HEK293 (cell line): Measurements from ENCODE around the gene CORO1C.

Source experiments
- CTCF ChIA-PET: fragments of 350-600 bp; formaldehyde crosslinking; extraction: SDS; loops from one replicate; lab custom pipeline; 2021; ENCODE audit warnings: antibody characterized with exemption; lab: Yijun Ruan, JAX
- POLR2A ChIA-PET: fragments of 300-600 bp; formaldehyde crosslinking; extraction: SDS; loops from one replicate; lab custom pipeline; 2020; ENCODE audit warnings: antibody characterized with exemption, inconsistent platforms; lab: Yijun Ruan, JAX
- H3K27ac ChIP-seq: fragments of 200-500 bp; sonication (Bioruptor generic); 2 replicates; pipeline ENCODE4 v1.5.1; 2014; ENCODE audit warnings: low read depth, low read length, control low read depth, inconsistent platforms; ENCODE audit errors: extremely low read depth
- H3K36me3 ChIP-seq, 2 experiments: fragments of 200-500 bp in 1 of 2; sonication (Bioruptor generic) in 1 of 2; 1 replicate in 1 of 2; 2 replicates in 1 of 2; pipeline ENCODE4 v1.5.1; 2014 to 2017; ENCODE audit warnings: inconsistent platforms in 2 of 2, low read length in 2 of 2; ENCODE audit not compliant: control insufficient read depth in 2 of 2, insufficient read depth in 1 of 2
- H3K4me1 ChIP-seq: fragments of 200-500 bp; sonication (Bioruptor generic); 2 replicates; pipeline ENCODE4 v1.5.1; 2014; ENCODE audit warnings: mild to moderate bottlenecking, low read length, inconsistent platforms; ENCODE audit not compliant: control insufficient read depth, insufficient read depth
- H3K4me3 ChIP-seq: 2 replicates; pipeline ENCODE4 v1.5.1; 2011; ENCODE audit warnings: low read depth, mild to moderate bottlenecking, control low read depth, low read length, moderate library complexity
- H3K9me3 ChIP-seq: fragments of 200-500 bp; sonication (Bioruptor generic); 2 replicates; pipeline ENCODE4 v1.5.1; 2014; ENCODE audit warnings: low read depth, low read length, inconsistent platforms; ENCODE audit not compliant: control insufficient read depth, insufficient read depth
- BCL11B ChIP-seq: fragments of 450-650 bp; formaldehyde crosslinking; IDR thresholded peaks from 2 replicates; pipeline ENCODE4 v1.5.1; 2016; ENCODE audit warnings: low read depth, missing biosample characterization, missing genetic modification characterization
- CTCF ChIP-seq: fragments of 450-650 bp; formaldehyde crosslinking; IDR thresholded peaks from 2 replicates; pipeline ENCODE4 v1.5.1; 2016; ENCODE audit warnings: missing biosample characterization, missing genetic modification characterization
- ELK4 ChIP-seq: IDR thresholded peaks from 2 replicates; pipeline ENCODE4 v1.6.1; 2011; ENCODE audit warnings: mild to moderate bottlenecking, low read depth, low read length, borderline replicate concordance
- FEZF1 ChIP-seq: fragments of 450-650 bp; formaldehyde crosslinking; IDR thresholded peaks from 2 replicates; pipeline ENCODE4 v1.5.1; 2016; ENCODE audit warnings: missing biosample characterization, missing genetic modification characterization
- HOXA7 ChIP-seq: sonication (generic); formaldehyde crosslinking; IDR thresholded peaks from 2 replicates; pipeline ENCODE4 v1.8.1; 2022; ENCODE audit warnings: missing genetic modification reagents, borderline replicate concordance
- HOXC10 ChIP-seq: sonication (generic); formaldehyde crosslinking; IDR thresholded peaks from 2 replicates; pipeline ENCODE4 v1.8.1; 2023; ENCODE audit warnings: mild to moderate bottlenecking, missing genetic modification reagents
- MYNN ChIP-seq: fragments of 450-650 bp; formaldehyde crosslinking; IDR thresholded peaks from 2 replicates; pipeline ENCODE4 v1.5.1; 2016; ENCODE audit warnings: missing biosample characterization, missing genetic modification characterization, borderline replicate concordance
- PRDM6 ChIP-seq: fragments of 450-650 bp; formaldehyde crosslinking; IDR thresholded peaks from 2 replicates; pipeline ENCODE4 v1.5.1; 2017; ENCODE audit warnings: missing biosample characterization, missing genetic modification characterization
- WT1 ChIP-seq: fragments of 450-650 bp; formaldehyde crosslinking; IDR thresholded peaks from 2 replicates; pipeline ENCODE4 v1.5.1; 2016; ENCODE audit warnings: missing biosample characterization, missing genetic modification characterization
- YY2 ChIP-seq: fragments of 450-650 bp; formaldehyde crosslinking; IDR thresholded peaks from 2 replicates; pipeline ENCODE4 v1.5.1; 2016; ENCODE audit warnings: missing biosample characterization, missing genetic modification characterization
- ZBTB8A ChIP-seq: fragments of 450-650 bp; formaldehyde crosslinking; IDR thresholded peaks from 2 replicates; pipeline ENCODE4 v1.5.1; 2016; ENCODE audit warnings: missing biosample characterization, missing genetic modification characterization
- ZEB2 ChIP-seq: fragments of 450-650 bp; formaldehyde crosslinking; IDR thresholded peaks from 2 replicates; pipeline ENCODE4 v1.5.1; 2016; ENCODE audit warnings: missing biosample characterization, missing genetic modification characterization
- ZNF335 ChIP-seq: fragments of 450-650 bp; formaldehyde crosslinking; conservative IDR thresholded peaks from 2 replicates; pipeline ENCODE4 v1.5.1; 2016; ENCODE audit warnings: missing biosample characterization, missing genetic modification characterization
- ZNF473 ChIP-seq: fragments of 450-650 bp; formaldehyde crosslinking; IDR thresholded peaks from 2 replicates; pipeline ENCODE4 v1.5.1; 2017; ENCODE audit warnings: missing biosample characterization, missing genetic modification characterization
- ZNF560 ChIP-seq: fragments of 450-650 bp; formaldehyde crosslinking; IDR thresholded peaks from 2 replicates; pipeline ENCODE4 v1.5.1; 2017; ENCODE audit warnings: missing biosample characterization, missing genetic modification characterization, borderline replicate concordance
- ZNF580 ChIP-seq: fragments of 450-650 bp; formaldehyde crosslinking; IDR thresholded peaks from 2 replicates; pipeline ENCODE4 v1.5.1; 2016; ENCODE audit warnings: missing biosample characterization, missing genetic modification characterization
- ZNF596 ChIP-seq: fragments of 450-650 bp; IDR thresholded peaks from 2 replicates; pipeline ENCODE4 v1.5.0; 2018; ENCODE audit warnings: missing biosample characterization, mild to moderate bottlenecking, missing genetic modification characterization, moderate library complexity
- ZNF610 ChIP-seq: fragments of 450-650 bp; formaldehyde crosslinking; IDR thresholded peaks from 2 replicates; pipeline ENCODE4 v1.5.1; 2016; ENCODE audit warnings: missing biosample characterization, missing genetic modification characterization, borderline replicate concordance
- ZNF76 ChIP-seq: fragments of 450-650 bp; formaldehyde crosslinking; IDR thresholded peaks from 2 replicates; pipeline ENCODE4; 2016; ENCODE audit warnings: low read depth, missing biosample characterization, missing genetic modification characterization, borderline replicate concordance
- ZNF792 ChIP-seq: fragments of 450-650 bp; formaldehyde crosslinking; IDR thresholded peaks from 2 replicates; pipeline ENCODE4 v1.5.1; 2016; ENCODE audit warnings: missing biosample characterization, missing genetic modification characterization
- ZSCAN30 ChIP-seq: fragments of 450-650 bp; IDR thresholded peaks from 2 replicates; pipeline ENCODE4 v1.5.1; 2018; ENCODE audit warnings: missing biosample characterization, mild to moderate bottlenecking, missing genetic modification characterization, moderate library complexity
- ZXDB ChIP-seq: fragments of 450-650 bp; formaldehyde crosslinking; IDR thresholded peaks from 2 replicates; pipeline ENCODE4 v1.5.1; 2016; ENCODE audit warnings: missing biosample characterization, missing genetic modification characterization
- TF ChIP-seq, protein P1 (sequence below): fragments of 450-650 bp; formaldehyde crosslinking; IDR thresholded peaks from 2 replicates; pipeline ENCODE4 v1.5.1; 2016; ENCODE audit warnings: missing biosample characterization, missing genetic modification characterization
- TF ChIP-seq, protein P2 (sequence below): fragments of 450-650 bp; formaldehyde crosslinking; IDR thresholded peaks from 2 replicates; pipeline ENCODE4 v1.5.1; 2017; ENCODE audit warnings: missing biosample characterization, missing genetic modification characterization
- TF ChIP-seq, protein P3 (sequence below): fragments of 450-650 bp; IDR thresholded peaks from 2 replicates; pipeline ENCODE4 v1.5.1; 2018; ENCODE audit warnings: missing biosample characterization, mild to moderate bottlenecking, missing genetic modification characterization
- TF ChIP-seq, protein P4 (sequence below): fragments of 450-650 bp; formaldehyde crosslinking; IDR thresholded peaks from 2 replicates; pipeline ENCODE4 v1.5.1; 2016; ENCODE audit warnings: missing biosample characterization, missing genetic modification characterization

Gene CORO1C

GRCh38 chr12:108691175-108691997, 39.9 kb downstream of the CORO1C start:
- CTCF ChIA-PET, result interaction anchor here (0.6 to 2.2 kb wide), 5 partner anchors 9 to 259 kb away, joined by 3 to 18 read pairs (median 4); partner anchors contain the start of gene CORO1C
- POLR2A ChIA-PET, result interaction anchor here (1.0 to 2.2 kb wide), 5 partner anchors 11 to 166 kb away, joined by 3 to 20 read pairs (median 3); partner anchors contain the start of gene SSH1
- peak overlapping the region; percentile 78 for H3K27ac ChIP-seq
- peak overlapping the region; percentile 12; the same call in 1 of the 2 replicates for H3K4me3 ChIP-seq
- H3K4me1 ChIP-seq, result peaks cover 30% of the 10 kb centered on the region
- no peaks in the 10 kb centered on the region for H3K9me3 ChIP-seq
- peaks cover 0 to 12% of the 10 kb centered on the region in 2 experiments; a peak in 2 of 3 replicates for H3K36me3 ChIP-seq
- TF ChIP-seq, protein P1, sequence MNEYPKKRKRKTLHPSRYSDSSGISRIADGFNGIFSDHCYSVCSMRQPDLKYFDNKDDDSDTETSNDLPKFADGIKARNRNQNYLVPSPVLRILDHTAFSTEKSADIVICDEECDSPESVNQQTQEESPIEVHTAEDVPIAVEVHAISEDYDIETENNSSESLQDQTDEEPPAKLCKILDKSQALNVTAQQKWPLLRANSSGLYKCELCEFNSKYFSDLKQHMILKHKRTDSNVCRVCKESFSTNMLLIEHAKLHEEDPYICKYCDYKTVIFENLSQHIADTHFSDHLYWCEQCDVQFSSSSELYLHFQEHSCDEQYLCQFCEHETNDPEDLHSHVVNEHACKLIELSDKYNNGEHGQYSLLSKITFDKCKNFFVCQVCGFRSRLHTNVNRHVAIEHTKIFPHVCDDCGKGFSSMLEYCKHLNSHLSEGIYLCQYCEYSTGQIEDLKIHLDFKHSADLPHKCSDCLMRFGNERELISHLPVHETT, result peak; percentile 35; the same call in 1 of the 2 replicates
- TF ChIP-seq, protein P2, sequence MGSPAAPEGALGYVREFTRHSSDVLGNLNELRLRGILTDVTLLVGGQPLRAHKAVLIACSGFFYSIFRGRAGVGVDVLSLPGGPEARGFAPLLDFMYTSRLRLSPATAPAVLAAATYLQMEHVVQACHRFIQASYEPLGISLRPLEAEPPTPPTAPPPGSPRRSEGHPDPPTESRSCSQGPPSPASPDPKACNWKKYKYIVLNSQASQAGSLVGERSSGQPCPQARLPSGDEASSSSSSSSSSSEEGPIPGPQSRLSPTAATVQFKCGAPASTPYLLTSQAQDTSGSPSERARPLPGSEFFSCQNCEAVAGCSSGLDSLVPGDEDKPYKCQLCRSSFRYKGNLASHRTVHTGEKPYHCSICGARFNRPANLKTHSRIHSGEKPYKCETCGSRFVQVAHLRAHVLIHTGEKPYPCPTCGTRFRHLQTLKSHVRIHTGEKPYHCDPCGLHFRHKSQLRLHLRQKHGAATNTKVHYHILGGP (tag by site-specific recombination), result no peak
- TF ChIP-seq WT1 (tag by site-specific recombination), result peak; percentile 61
- TF ChIP-seq, protein P3, sequence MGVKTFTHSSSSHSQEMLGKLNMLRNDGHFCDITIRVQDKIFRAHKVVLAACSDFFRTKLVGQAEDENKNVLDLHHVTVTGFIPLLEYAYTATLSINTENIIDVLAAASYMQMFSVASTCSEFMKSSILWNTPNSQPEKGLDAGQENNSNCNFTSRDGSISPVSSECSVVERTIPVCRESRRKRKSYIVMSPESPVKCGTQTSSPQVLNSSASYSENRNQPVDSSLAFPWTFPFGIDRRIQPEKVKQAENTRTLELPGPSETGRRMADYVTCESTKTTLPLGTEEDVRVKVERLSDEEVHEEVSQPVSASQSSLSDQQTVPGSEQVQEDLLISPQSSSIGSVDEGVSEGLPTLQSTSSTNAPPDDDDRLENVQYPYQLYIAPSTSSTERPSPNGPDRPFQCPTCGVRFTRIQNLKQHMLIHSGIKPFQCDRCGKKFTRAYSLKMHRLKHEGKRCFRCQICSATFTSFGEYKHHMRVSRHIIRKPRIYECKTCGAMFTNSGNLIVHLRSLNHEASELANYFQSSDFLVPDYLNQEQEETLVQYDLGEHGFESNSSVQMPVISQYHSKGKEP (tag by site-specific recombination), result peak; percentile 86
- TF ChIP-seq BCL11B, result no peak
- no peak for TF ChIP-seq HOXA7 (CRISPR knock-in tag)
- no peak for TF ChIP-seq ZBTB8A (tag by site-specific recombination)
- TF ChIP-seq ZNF580 (tag by site-specific recombination), result no peak
- TF ChIP-seq ZNF560 (tag by site-specific recombination), result no peak
- TF ChIP-seq ZNF610 (tag by site-specific recombination), result no peak
- peak; percentile 83 for TF ChIP-seq ZSCAN30 (tag by site-specific recombination)
- peak; percentile 56 for TF ChIP-seq FEZF1 (tag by site-specific recombination)
- TF ChIP-seq MYNN (tag by site-specific recombination), result no peak; the same call in 1 of the 2 replicates
- TF ChIP-seq ZNF473, result no peak
- 0 out of 2 replicates have a peak, but pooled peaks have one; percentile 18 for TF ChIP-seq ZNF76 (tag by site-specific recombination)
- TF ChIP-seq YY2 (tag by site-specific recombination), result no peak
- TF ChIP-seq ZNF596 (tag by site-specific recombination), result no peak
- TF ChIP-seq ELK4, result no peak
- TF ChIP-seq PRDM6 (tag by site-specific recombination), result peak; percentile 26; the same call in 1 of the 2 replicates
- peak; percentile 38; the same call in 1 of the 2 replicates for TF ChIP-seq ZNF335 (tag by site-specific recombination)
- TF ChIP-seq CTCF, result peak; percentile 50; the same call in 1 of the 2 replicates
- TF ChIP-seq, protein P4, sequence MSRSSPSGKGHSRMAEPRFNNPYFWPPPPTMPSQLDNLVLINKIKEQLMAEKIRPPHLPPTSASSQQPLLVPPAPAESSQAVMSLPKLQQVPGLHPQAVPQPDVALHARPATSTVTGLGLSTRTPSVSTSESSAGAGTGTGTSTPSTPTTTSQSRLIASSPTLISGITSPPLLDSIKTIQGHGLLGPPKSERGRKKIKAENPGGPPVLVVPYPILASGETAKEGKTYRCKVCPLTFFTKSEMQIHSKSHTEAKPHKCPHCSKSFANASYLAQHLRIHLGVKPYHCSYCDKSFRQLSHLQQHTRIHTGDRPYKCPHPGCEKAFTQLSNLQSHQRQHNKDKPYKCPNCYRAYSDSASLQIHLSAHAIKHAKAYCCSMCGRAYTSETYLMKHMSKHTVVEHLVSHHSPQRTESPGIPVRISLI (tag by site-specific recombination), result no peak
- no peak for TF ChIP-seq ZNF792 (tag by site-specific recombination)
- no peak for TF ChIP-seq HOXC10 (CRISPR knock-in tag)
- peak; percentile 70 for TF ChIP-seq ZXDB (tag by site-specific recombination)
- TF ChIP-seq ZEB2 (tag by site-specific recombination), result peak; percentile 81
